Measurements from ENCODE around the gene NCF4. TPM values are rescaled to one million over a fixed set of nuclear protein-coding genes. Genes with fewer than 3 reads are reported as not detected.

Gene NCF4
- total RNA-seq, 1 experiment from 2014 or later = not detected

DNA sequence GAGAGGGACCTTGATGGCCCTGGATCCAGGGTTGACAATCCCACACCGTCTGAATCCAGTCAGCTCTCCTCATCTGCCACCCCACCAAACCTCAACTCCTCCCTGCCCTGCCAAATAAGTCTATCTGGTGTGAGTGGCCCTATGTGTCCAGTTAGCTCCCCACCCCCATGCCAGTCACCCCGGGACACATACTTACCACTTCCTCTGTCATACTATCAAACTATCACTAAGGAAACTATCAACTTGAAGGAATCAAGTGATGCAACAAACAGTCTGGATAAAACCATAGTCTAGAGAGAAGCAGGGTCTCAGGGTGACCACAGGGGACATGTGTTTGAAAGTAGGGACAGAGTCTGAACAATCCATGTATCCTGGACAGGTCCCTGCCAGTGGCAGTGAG is 39.4 kb downstream of the NCF4 start:
- BruUV-seq (replicated peaks) = no TSS peak
- Histone ChIP-seq H3K27me3 (replicated peaks; ENCODE audit: insufficient read depth, low read depth, low read length, poor library complexity) (peaks cover 33% of the 10 kb centered on the region), H3K36me3 (ENCODE audit: insufficient read depth, low read length, poor library complexity, severe bottlenecking) (no peaks in the 10 kb centered on the region), H3K4me1 (ENCODE audit: insufficient read depth, low read length, poor library complexity, severe bottlenecking) (no peaks in the 10 kb centered on the region), H3K4me3 (ENCODE audit: low read depth, low read length, poor library complexity, severe bottlenecking) (no peak overlapping the region), H3K27ac (ENCODE audit: low read depth, low read length, poor library complexity, severe bottlenecking) (no peak overlapping the region), H3K9me3 (ENCODE audit: low read depth, low read length, poor library complexity, severe bottlenecking) (no peaks in the 10 kb centered on the region)
- DNase-seq (ENCODE audit: low spot score) = no peak
- TF ChIP-seq CTCF (conservative IDR thresholded peaks at IDR 0.05; ENCODE audit: low read depth, low read length) (no peak), EZH2 (IDR thresholded peaks at IDR 0.05; ENCODE audit: borderline replicate concordance, low read depth, low read length, poor library complexity, severe bottlenecking) (no peak)
- intact Hi-C loops (cut with micrococcal nuclease; ENCODE audit: unreplicated experiment) = no loop called here
- CTCF ChIA-PET = no interaction called here
- POLR2A ChIA-PET (ENCODE audit: low non-redundant PET) = no interaction called here

- intact Hi-C loops (cut with micrococcal nuclease; ENCODE audit: unreplicated experiment) = no loop called here
- H3K27ac ChIP-seq (ENCODE audit: low read depth, low read length, poor library complexity, severe bottlenecking) = no peak overlapping the region
- DNase-seq (ENCODE audit: low spot score) = no peak
- peaks cover 27% of the 10 kb centered on the region for H3K27me3 ChIP-seq (replicated peaks; ENCODE audit: insufficient read depth, low read depth, low read length, poor library complexity)
- H3K4me1 ChIP-seq (ENCODE audit: insufficient read depth, low read length, poor library complexity, severe bottlenecking) = no peaks in the 10 kb centered on the region
- H3K36me3 ChIP-seq (ENCODE audit: insufficient read depth, low read length, poor library complexity, severe bottlenecking) = no peaks in the 10 kb centered on the region
- BruUV-seq (replicated peaks) = no TSS peak
- H3K4me3 ChIP-seq (ENCODE audit: low read depth, low read length, poor library complexity, severe bottlenecking) = no peak overlapping the region
- TF ChIP-seq EZH2 (IDR thresholded peaks at IDR 0.05; ENCODE audit: borderline replicate concordance, low read depth, low read length, poor library complexity, severe bottlenecking) (no peak), CTCF (conservative IDR thresholded peaks at IDR 0.05; ENCODE audit: low read depth, low read length) (no peak)
- ChIA-PET CTCF (no interaction called here), POLR2A (ENCODE audit: low non-redundant PET) (no interaction called here)
- H3K9me3 ChIP-seq (ENCODE audit: low read depth, low read length, poor library complexity, severe bottlenecking) = no peaks in the 10 kb centered on the region
Measured at GRCh38 chr22:36900880-36901279, 40.1 kb downstream of the NCF4 start.

DNA sequence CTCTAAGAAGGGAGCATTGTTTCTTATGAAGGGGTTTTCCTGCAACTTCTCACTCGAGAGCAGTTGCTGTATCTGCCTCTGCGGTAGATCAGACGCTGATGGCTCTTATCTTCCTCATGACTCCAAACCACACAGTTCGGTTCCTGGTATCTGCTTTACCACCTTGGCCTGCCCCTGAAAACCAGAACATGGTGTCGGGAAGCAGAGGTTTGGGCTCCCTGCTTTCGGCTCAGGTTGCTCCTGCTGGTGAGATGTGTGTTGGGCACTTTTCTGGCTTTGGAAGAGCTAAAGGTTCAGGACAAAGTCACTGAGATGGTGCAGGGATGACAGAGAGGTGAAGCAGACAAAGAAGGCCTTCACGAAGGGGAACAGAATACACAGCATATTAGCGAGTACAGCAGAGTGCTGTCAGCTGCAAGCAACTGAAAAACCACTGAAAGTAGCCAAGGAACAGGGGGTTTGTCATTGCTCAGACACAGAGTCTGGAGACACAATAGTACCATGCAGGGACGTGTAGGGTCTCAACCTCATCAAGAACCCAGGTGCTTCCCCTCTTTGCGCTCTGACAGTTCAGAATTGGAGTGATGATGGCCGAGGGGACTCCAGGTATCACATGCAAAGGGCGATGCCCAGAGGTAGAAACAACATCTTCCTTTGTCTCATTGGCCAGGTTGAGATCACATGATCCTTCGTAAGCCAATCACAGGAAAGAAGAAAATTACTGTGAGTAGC is 40.8 kb downstream of the NCF4 start:
- Histone ChIP-seq H3K9me3 (ENCODE audit: low read depth, low read length, poor library complexity, severe bottlenecking) (no peaks in the 10 kb centered on the region), H3K4me3 (ENCODE audit: low read depth, low read length, poor library complexity, severe bottlenecking) (no peak overlapping the region), H3K36me3 (ENCODE audit: insufficient read depth, low read length, poor library complexity, severe bottlenecking) (no peaks in the 10 kb centered on the region), H3K27me3 (replicated peaks; ENCODE audit: insufficient read depth, low read depth, low read length, poor library complexity) (peaks cover 27% of the 10 kb centered on the region), H3K4me1 (ENCODE audit: insufficient read depth, low read length, poor library complexity, severe bottlenecking) (no peaks in the 10 kb centered on the region), H3K27ac (ENCODE audit: low read depth, low read length, poor library complexity, severe bottlenecking) (no peak overlapping the region)
- intact Hi-C loops (cut with micrococcal nuclease; ENCODE audit: unreplicated experiment) = no loop called here
- TF ChIP-seq EZH2 (IDR thresholded peaks at IDR 0.05; ENCODE audit: borderline replicate concordance, low read depth, low read length, poor library complexity, severe bottlenecking) (no peak), CTCF (conservative IDR thresholded peaks at IDR 0.05; ENCODE audit: low read depth, low read length) (no peak)
- CTCF ChIA-PET = no interaction called here
- DNase-seq (ENCODE audit: low spot score) = no peak
- POLR2A ChIA-PET (ENCODE audit: low non-redundant PET) = no interaction called here
- no TSS peak for BruUV-seq (replicated peaks)
